GM23248 (cell line): ENCODE data around the gene SMPDL3A.

Experiments
- EZH2 ChIP-seq: fragments of 200-600 bp; sonication (generic); IDR thresholded peaks from 2 replicates; pipeline ENCODE4 v1.6.1; 2018; ENCODE audit warnings: antibody characterized with exemption, mild to moderate bottlenecking; ENCODE audit not compliant: insufficient read depth, poor library complexity, severe bottlenecking
- EZH2phosphoT487 ChIP-seq: fragments of 200-600 bp; sonication (generic); IDR thresholded peaks from 2 replicates; pipeline ENCODE4 v1.6.1; 2018; ENCODE audit warnings: antibody characterized with exemption, moderate library complexity, mild to moderate bottlenecking, low read depth; ENCODE audit not compliant: insufficient read depth

- TF ChIP-seq EZH2 (no peak), EZH2phosphoT487 (no peak)
Observed at GRCh38 chr6:122747573-122747972, 41.5 kb upstream of the SMPDL3A start.
